PFSK-1 (cell line): ENCODE data around the gene NT5DC1.

Experiments used
- FOXP2 ChIP-seq: optimal IDR thresholded peaks from 2 replicates; pipeline ENCODE3; 2011; ENCODE audit warnings: borderline replicate concordance, control low read depth, inconsistent platforms; ENCODE audit not compliant: insufficient read depth; ENCODE audit errors: extremely low read length, extremely low read depth
- POLR2AphosphoS5 ChIP-seq: IDR thresholded peaks from 2 replicates; pipeline ENCODE4 v1.6.1; 2012; ENCODE audit warnings: low read depth, mild to moderate bottlenecking, control low read depth, low read length, moderate library complexity
- SIN3A ChIP-seq: IDR thresholded peaks from 2 replicates; pipeline ENCODE4 v1.6.1; 2012; ENCODE audit warnings: mild to moderate bottlenecking, low read length, moderate library complexity, borderline replicate concordance; ENCODE audit not compliant: insufficient read depth
- TAF1 ChIP-seq: IDR thresholded peaks from 2 replicates; pipeline ENCODE4 v1.6.1; 2012; ENCODE audit warnings: low read length, control low read depth, borderline replicate concordance; ENCODE audit not compliant: insufficient read depth
- TF ChIP-seq, protein P1 (sequence below), 2 experiments: IDR thresholded peaks; 2 replicates each; pipeline versions ENCODE4 v1.6.1 to v1.8.0; 2011 to 2012; ENCODE audit warnings: low read depth in 2 of 2, low read length in 2 of 2, control low read depth in 1 of 2, inconsistent platforms in 1 of 2, mild to moderate bottlenecking in 1 of 2, moderate library complexity in 1 of 2; ENCODE audit not compliant: insufficient read depth in 1 of 2

The NT5DC1 gene

DNA sequence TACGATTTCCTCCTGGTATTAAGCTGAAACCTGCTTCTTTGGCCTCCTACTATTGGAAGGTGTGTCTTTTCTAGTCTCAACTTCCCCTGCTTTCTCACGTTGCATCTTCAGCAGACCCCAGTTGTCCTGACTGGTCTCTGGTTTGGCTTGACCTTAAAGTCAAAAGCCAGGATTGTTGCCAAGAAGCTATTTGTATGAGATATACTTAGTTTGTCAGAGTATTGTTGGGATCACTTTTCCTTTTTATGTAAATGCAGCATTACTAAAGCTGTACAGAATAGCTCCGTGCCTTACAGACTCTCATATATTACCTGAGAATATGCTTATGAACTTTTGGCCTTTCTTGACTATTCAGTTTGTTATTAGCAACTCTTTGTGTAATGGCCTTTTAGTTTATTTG lies 92.1 kb downstream of the NT5DC1 start:
- no peak for TF ChIP-seq POLR2AphosphoS5
- TF ChIP-seq FOXP2 = no peak
- no peak for TF ChIP-seq TAF1
- TF ChIP-seq SIN3A = no peak
- TF ChIP-seq, protein P1, sequence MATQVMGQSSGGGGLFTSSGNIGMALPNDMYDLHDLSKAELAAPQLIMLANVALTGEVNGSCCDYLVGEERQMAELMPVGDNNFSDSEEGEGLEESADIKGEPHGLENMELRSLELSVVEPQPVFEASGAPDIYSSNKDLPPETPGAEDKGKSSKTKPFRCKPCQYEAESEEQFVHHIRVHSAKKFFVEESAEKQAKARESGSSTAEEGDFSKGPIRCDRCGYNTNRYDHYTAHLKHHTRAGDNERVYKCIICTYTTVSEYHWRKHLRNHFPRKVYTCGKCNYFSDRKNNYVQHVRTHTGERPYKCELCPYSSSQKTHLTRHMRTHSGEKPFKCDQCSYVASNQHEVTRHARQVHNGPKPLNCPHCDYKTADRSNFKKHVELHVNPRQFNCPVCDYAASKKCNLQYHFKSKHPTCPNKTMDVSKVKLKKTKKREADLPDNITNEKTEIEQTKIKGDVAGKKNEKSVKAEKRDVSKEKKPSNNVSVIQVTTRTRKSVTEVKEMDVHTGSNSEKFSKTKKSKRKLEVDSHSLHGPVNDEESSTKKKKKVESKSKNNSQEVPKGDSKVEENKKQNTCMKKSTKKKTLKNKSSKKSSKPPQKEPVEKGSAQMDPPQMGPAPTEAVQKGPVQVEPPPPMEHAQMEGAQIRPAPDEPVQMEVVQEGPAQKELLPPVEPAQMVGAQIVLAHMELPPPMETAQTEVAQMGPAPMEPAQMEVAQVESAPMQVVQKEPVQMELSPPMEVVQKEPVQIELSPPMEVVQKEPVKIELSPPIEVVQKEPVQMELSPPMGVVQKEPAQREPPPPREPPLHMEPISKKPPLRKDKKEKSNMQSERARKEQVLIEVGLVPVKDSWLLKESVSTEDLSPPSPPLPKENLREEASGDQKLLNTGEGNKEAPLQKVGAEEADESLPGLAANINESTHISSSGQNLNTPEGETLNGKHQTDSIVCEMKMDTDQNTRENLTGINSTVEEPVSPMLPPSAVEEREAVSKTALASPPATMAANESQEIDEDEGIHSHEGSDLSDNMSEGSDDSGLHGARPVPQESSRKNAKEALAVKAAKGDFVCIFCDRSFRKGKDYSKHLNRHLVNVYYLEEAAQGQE (IDR thresholded peaks at IDR 0.05; ENCODE audit: insufficient read depth in 1 of 2, low read depth in 2 of 2, low read length in 2 of 2) = no peak

DNA sequence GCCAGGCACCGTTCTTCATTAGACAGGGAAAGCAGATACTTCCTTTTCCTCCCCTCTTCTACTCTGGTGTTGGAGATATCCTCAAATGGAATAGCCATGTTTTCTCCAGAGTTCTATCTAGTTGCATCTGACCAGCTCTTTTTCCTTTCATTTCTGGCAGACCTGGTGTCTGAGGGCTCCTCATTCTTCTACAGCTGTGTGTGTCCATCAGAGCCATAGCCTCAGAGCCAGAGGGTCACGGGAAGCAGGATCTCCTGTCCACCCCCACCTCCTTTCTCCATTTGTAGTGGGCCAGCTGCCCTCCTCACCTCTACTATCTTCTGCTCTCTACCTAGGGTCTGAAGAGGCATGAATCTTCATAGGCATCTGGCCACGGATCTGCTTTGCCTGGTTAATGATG lies 96.2 kb downstream of the NT5DC1 start:
- TF ChIP-seq SIN3A = no peak
- TF ChIP-seq, protein P1 (IDR thresholded peaks at IDR 0.05; ENCODE audit: insufficient read depth in 1 of 2, low read depth in 2 of 2, low read length in 2 of 2) = no peak
- TF ChIP-seq POLR2AphosphoS5 = no peak
- no peak for TF ChIP-seq TAF1
- TF ChIP-seq FOXP2 = no peak

DNA sequence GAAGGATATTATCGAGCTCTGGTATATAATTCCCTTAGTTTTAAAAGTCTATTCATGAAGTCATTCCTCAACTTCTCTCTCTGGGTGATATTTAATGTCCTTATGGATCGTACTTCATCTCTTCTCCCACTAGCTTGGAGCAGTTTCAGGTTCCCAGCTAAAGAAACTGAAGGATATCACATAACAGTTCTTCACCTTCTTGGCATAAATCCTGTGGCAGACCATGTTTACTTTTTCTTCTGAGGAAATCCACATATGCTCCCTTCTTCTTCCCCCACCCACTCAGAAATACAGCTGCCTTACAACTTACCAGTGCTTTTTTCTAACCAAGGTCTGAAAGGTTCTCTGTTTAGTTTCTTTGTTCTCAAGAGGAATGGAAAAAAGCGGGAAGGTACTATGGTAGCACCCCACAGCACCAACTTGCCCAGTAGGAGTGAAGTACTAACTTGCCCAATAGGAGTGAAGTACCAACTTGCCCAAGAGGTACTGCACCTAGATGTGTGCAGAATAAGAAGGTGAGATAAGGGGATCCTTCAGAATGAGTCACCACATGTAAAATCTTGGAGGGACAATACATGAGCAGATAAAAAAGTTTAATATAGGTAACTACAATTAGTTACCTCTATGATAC lies 100.1 kb downstream of the NT5DC1 start:
- TF ChIP-seq SIN3A (no peak), POLR2AphosphoS5 (no peak), TAF1 (no peak), FOXP2 (no peak)
- TF ChIP-seq, protein P1 (IDR thresholded peaks at IDR 0.05; ENCODE audit: insufficient read depth in 1 of 2, low read depth in 2 of 2, low read length in 2 of 2) = no peak

DNA sequence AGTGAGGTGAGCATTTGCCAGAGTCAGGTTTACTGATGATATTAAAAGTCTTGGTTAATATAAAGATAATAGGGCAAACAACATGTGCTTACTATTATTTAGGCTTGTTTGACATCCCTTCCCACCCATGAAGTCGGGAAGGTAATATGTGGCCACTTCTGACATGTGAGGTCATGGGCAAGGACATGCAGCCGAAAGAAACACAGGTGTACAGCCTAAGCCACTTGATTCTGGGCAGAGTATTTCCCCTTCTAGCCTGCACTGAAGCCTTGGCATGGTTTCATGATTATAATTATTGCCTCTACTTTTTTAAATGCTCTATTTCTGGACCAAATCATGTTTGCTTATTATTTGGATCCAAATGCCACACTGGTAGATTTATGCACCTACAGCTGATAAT lies 100.9 kb downstream of the NT5DC1 start:
- TF ChIP-seq, protein P1 (IDR thresholded peaks at IDR 0.05; ENCODE audit: insufficient read depth in 1 of 2, low read depth in 2 of 2, low read length in 2 of 2) = no peak
- TF ChIP-seq TAF1 (no peak), FOXP2 (no peak), POLR2AphosphoS5 (no peak), SIN3A (no peak)

DNA sequence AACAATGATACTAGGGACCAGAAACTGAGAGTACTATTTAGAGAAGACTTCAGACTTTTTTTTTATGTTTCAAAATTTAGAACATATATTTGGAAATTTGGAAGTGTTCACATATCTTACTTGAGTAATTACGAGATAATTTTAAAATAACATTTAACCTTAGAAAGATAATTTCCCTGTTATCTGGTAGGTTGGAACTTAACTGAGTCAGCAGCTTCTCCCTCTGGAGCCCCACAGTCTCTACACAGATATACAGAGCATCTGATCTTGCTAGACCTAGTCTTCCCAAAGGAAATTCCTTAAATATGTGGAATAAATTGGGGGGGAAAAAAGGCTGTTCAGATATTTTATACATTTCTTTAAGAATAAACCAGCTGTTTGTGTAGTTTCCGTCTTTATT lies 104.6 kb downstream of the NT5DC1 start:
- TF ChIP-seq TAF1 = no peak
- TF ChIP-seq, protein P1 (IDR thresholded peaks at IDR 0.05; ENCODE audit: insufficient read depth in 1 of 2, low read depth in 2 of 2, low read length in 2 of 2) = no peak
- no peak for TF ChIP-seq POLR2AphosphoS5
- no peak for TF ChIP-seq FOXP2
- no peak for TF ChIP-seq SIN3A
